ENCODE results near the gene SRGAP3.
"Not testable (repeated sequence)": the region's sequence is repeated elsewhere in the genome, so short reads cannot be mapped to it uniquely, and the experiment has no call there.

Gene SRGAP3

GRCh38 chr3:9110316-9110715 is 139.1 kb downstream of the SRGAP3 start:
- DNase-seq = no peak

GRCh38 chr3:9109568-9109914 is 139.9 kb downstream of the SRGAP3 start:
- DNase-seq = no peak

GRCh38 chr3:9108876-9109567 is 140.4 kb downstream of the SRGAP3 start:
- no peak for DNase-seq

GRCh38 chr3:9107738-9108137 is 141.7 kb downstream of the SRGAP3 start:
- no peak for DNase-seq

GRCh38 chr3:9105421-9105820 is 144.0 kb downstream of the SRGAP3 start:
- no peak for DNase-seq

- DNase-seq = no peak
These were observed 145.3 kb downstream of the SRGAP3 start for GRCh38 chr3:9104121-9104520.

GRCh38 chr3:9102240-9102981 is 147.0 kb downstream of the SRGAP3 start:
- DNase-seq = no peak

- DNase-seq = no peak
These were observed 148.2 kb downstream of the SRGAP3 start for GRCh38 chr3:9101286-9101685.

- no peak for DNase-seq
These were observed 148.9 kb downstream of the SRGAP3 start for GRCh38 chr3:9100513-9100894.

- no peak for DNase-seq
These were observed 149.5 kb downstream of the SRGAP3 start for GRCh38 chr3:9099702-9100512.

GRCh38 chr3:9098716-9099675 is 150.4 kb downstream of the SRGAP3 start:
- DNase-seq = no peak

GRCh38 chr3:9097495-9097894 is 152.0 kb downstream of the SRGAP3 start:
- DNase-seq = no peak

- DNase-seq = no peak
These were observed 157.8 kb downstream of the SRGAP3 start for GRCh38 chr3:9091486-9092235.

- DNase-seq = no peak
These were observed 160.7 kb downstream of the SRGAP3 start for GRCh38 chr3:9088441-9089353.

- DNase-seq = no peak
These were observed 161.5 kb downstream of the SRGAP3 start for GRCh38 chr3:9087831-9088413.

GRCh38 chr3:9085428-9085827 is 164.0 kb downstream of the SRGAP3 start:
- DNase-seq = not testable (repeated sequence)

- DNase-seq = no peak
These were observed 168.1 kb downstream of the SRGAP3 start for GRCh38 chr3:9081184-9081818.

GRCh38 chr3:9080163-9080562 is 169.3 kb downstream of the SRGAP3 start:
- no peak for DNase-seq

- DNase-seq = no peak
These were observed 169.8 kb downstream of the SRGAP3 start for GRCh38 chr3:9079676-9080075.
